AG09309 (cell line): ENCODE measurements around the gene ATP2A3.
"Not testable (repeated sequence)": the region's sequence is repeated elsewhere in the genome, so short reads cannot be mapped to it uniquely, and the experiment has no call there.

ENCODE experiments used
- DNase-seq: peaks from one replicate; pipeline ENCODE4 v3.0.0-alpha.2; 2010; ENCODE audit warnings: low read depth
- H3K4me3 ChIP-seq: 2 replicates; pipeline ENCODE4 v1.5.1; 2011; ENCODE audit warnings: mild to moderate bottlenecking, low read depth, low read length, moderate library complexity; ENCODE audit not compliant: control insufficient read depth
- CTCF ChIP-seq: IDR thresholded peaks from 2 replicates; pipeline ENCODE4 v1.5.1; 2011; ENCODE audit warnings: mild to moderate bottlenecking, low read depth, low read length, inconsistent platforms; ENCODE audit not compliant: insufficient read depth, control insufficient read depth; ENCODE audit errors: missing control alignments

ATP2A3 gene

DNA sequence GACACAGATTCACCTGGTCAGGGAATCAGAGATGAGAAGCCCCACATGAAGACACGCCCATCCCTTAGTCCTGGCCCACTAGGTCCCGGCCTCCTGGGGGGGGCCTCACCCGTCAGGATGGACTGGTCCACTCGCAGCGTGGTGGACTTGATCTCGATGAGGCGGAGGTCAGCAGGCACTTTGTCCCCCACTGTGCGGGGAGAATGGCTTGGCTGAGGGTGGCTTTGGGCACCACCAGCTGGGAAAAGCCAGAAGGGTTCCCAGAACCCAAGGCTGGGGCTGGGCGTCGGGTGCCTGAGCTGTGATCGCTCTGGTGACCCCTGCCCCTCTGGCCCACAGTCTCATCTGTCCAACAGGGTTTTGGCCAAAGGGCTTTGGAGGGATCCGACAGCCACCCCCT is 13.7 kb downstream of the ATP2A3 start:
- DNase-seq = no peak
- no peak overlapping the region for H3K4me3 ChIP-seq
- no peak for TF ChIP-seq CTCF

- DNase-seq = no peak
- H3K4me3 ChIP-seq = no peak overlapping the region
- no peak for TF ChIP-seq CTCF
These were observed 14.8 kb downstream of the ATP2A3 start for GRCh38 chr17:3949418-3949817.

DNA sequence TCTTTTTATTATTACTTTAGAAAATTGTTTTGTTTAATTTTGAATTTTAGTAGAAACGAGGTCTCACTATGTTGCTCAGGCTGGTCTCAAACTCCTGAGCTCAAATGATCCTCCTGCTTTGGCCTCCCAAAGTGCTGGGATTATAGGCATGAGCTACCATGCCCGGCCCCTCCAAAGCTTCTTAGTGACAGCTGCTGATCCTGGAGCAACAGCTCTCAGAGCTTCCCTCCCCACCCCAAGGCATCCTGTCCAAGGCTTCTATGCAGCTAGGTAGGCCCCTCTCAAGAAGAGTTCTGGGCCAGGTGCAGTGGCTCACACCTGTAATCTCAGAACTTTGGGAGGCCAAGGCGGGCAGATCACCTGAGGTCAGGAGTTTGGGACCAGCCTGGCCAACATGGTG is 15.7 kb downstream of the ATP2A3 start:
- H3K4me3 ChIP-seq, DNase-seq: not testable (repeated sequence)

- DNase-seq = no peak
- TF ChIP-seq CTCF = no peak
- H3K4me3 ChIP-seq = no peak overlapping the region
These were observed 16.9 kb downstream of the ATP2A3 start for GRCh38 chr17:3947318-3947810.

DNA sequence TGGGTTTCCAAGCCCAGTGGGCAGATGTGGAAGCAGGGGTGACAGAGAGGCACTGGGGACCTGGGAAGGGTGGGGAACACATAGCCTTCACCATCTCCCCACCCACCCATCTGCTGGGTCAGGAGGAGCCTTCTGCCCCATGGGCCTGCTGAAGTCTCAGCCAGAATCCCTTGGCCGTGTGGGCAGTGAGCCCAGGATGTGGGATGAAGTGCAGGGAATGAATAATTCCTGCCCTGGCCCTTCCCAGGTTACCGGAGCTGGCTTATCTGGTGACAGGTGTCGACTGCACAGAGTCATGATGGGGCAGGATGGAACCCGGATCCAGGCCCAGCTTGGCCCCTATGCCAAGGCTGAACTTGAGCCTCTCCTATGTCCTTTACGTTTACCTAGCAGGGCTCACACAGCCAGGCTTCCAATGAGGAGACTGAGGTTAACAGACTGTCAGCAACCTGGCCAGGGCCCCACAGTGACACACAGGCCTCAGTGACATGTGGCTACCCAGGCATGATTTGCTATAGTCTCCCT is 17.5 kb downstream of the ATP2A3 start:
- TF ChIP-seq CTCF = no peak
- no peak for DNase-seq
- H3K4me3 ChIP-seq = no peak overlapping the region

DNA sequence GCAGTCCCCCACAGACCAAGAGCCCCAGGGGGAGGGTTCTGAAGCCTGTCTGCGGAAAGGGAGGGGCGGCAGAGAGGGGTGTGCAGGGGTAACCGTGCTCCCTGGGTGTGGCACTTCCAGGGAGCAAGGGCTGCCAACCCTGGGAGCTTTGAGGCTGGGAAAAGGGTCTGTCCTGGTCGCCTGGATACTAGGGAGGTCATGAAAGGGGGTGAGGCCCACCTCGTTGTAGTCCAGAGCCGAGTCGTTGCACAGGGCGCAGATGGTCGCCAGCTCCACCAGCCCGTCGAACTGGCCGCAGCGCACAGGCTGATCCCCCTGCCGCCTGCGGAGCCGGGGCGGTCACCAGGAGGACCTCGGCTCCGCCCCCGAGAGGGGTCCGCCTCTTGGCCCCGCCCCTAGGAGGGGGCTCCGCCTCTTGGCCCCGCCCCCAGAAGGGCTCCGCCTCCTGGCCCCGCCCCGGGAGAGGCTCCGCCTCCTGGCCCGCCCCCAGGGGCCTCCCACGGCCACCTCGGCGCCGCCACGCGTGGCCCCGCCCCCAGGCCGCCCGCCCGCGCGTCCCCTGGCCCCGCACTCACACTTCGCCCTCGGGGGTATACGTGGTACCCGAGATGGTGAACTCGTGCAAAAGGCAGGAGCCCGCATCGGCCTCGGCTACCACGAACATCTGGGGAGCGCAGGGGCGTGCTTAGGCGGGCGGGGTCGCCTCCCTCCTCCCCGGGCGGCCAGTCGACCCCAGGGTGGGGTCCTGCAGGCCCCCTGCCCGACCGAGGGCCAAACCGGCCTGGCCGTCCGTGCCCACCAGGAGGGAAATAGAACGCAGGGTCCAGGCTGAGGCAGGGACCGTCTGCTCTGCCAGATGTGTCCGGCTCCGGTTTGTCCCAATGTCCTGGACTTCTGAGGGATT is 19.5 kb downstream of the ATP2A3 start:
- TF ChIP-seq CTCF = no peak
- DNase-seq = no peak
- H3K4me3 ChIP-seq = peak overlapping the region; percentile 26

GRCh38 chr17:3943240-3943891 is 20.9 kb downstream of the ATP2A3 start:
- TF ChIP-seq CTCF = no peak
- no peak for DNase-seq
- H3K4me3 ChIP-seq = no peak overlapping the region
